ENCODE measurements around the gene BCAR3.

BCAR3 gene

GRCh38 chr1:93629101-93630059, 52.3 kb downstream of the BCAR3 start:
- Histone ChIP-seq H3K4me1 (ENCODE audit: control insufficient read depth in 2 of 2, insufficient read depth in 1 of 2, low read depth in 1 of 2, low read length in 2 of 2) (peaks cover 4 to 15% of the 10 kb centered on the region in 2 donors), H3K18ac (ENCODE audit: low read length) (no peak overlapping the region), H2BK5ac (ENCODE audit: low read length) (no peak overlapping the region), H3K4me2 (ENCODE audit: insufficient read depth, low read length, poor library complexity, severe bottlenecking) (no peak overlapping the region), H3K9me3 (replicated peaks in 1 of 2; ENCODE audit: control insufficient read depth in 2 of 2, insufficient read depth in 1 of 2, low read depth in 1 of 2, low read length in 2 of 2) (peaks cover 0 to 6% of the 10 kb centered on the region in 2 donors), H3K27ac (replicated peaks; ENCODE audit: low read length) (no peak overlapping the region), H2AK5ac (ENCODE audit: low read depth, low read length) (no peak overlapping the region), H3K36me3 (replicated peaks in 1 of 2; ENCODE audit: control insufficient read depth in 2 of 2, insufficient read depth in 2 of 2, low read length in 2 of 2) (peaks cover 0 to 37% of the 10 kb centered on the region in 2 donors), H3K27me3 (ENCODE audit: control insufficient read depth in 3 of 3, insufficient read depth in 3 of 3, low read depth in 1 of 3, low read length in 3 of 3) (no peaks in the 10 kb centered on the region), H2BK15ac (ENCODE audit: low read length) (no peak overlapping the region), H4K91ac (ENCODE audit: low read depth, low read length, poor library complexity) (no peak overlapping the region), H3K14ac (ENCODE audit: low read length) (no peak overlapping the region), H3K9ac (ENCODE audit: low read depth, low read length, poor library complexity) (no peak overlapping the region), H3K4me3 (ENCODE audit: low read length in 2 of 2) (no peak overlapping the region), H4K8ac (ENCODE audit: low read depth, low read length) (no peak overlapping the region), H2BK12ac (ENCODE audit: low read length) (no peak overlapping the region), H3K23ac (ENCODE audit: low read depth, low read length, poor library complexity) (no peak overlapping the region), H2AFZ (ENCODE audit: low read length) (no peak overlapping the region), H2BK120ac (ENCODE audit: low read depth, low read length) (no peak overlapping the region), H3K79me1 (ENCODE audit: low read depth, low read length) (peaks cover 7% of the 10 kb centered on the region), H3K4ac (ENCODE audit: low read length) (no peak overlapping the region)
- DNase-seq (ENCODE audit: low spot score), result peak; percentile 56
- no CpG with 5 or more reads among the region's 9 CpGs for WGBS, 2 donors (ENCODE audit: extremely low coverage in 2 of 2, insufficient read length in 2 of 2, insufficient replicate concordance in 1 of 2)

GRCh38 chr1:93628681-93629080, 53.0 kb downstream of the BCAR3 start:
- no CpG with 5 or more reads among the region's 3 CpGs for WGBS, 2 donors (ENCODE audit: extremely low coverage in 2 of 2, insufficient read length in 2 of 2, insufficient replicate concordance in 1 of 2)
- no peak overlapping the region for H3K27ac ChIP-seq (replicated peaks; ENCODE audit: low read length)
- H3K18ac ChIP-seq (ENCODE audit: low read length), result no peak overlapping the region
- H2BK12ac ChIP-seq (ENCODE audit: low read length), result no peak overlapping the region
- H3K23ac ChIP-seq (ENCODE audit: low read depth, low read length, poor library complexity), result no peak overlapping the region
- H4K91ac ChIP-seq (ENCODE audit: low read depth, low read length, poor library complexity), result no peak overlapping the region
- peaks cover 7% of the 10 kb centered on the region for H3K79me1 ChIP-seq (ENCODE audit: low read depth, low read length)
- H2BK5ac ChIP-seq (ENCODE audit: low read length), result no peak overlapping the region
- no peak overlapping the region for H3K4me2 ChIP-seq (ENCODE audit: insufficient read depth, low read length, poor library complexity, severe bottlenecking)
- H4K8ac ChIP-seq (ENCODE audit: low read depth, low read length), result no peak overlapping the region
- H3K4me1 ChIP-seq (ENCODE audit: control insufficient read depth in 2 of 2, insufficient read depth in 1 of 2, low read depth in 1 of 2, low read length in 2 of 2), result peaks cover 4 to 15% of the 10 kb centered on the region in 2 donors
- H3K9me3 ChIP-seq (replicated peaks in 1 of 2; ENCODE audit: control insufficient read depth in 2 of 2, insufficient read depth in 1 of 2, low read depth in 1 of 2, low read length in 2 of 2), result peaks cover 0 to under 1% of the 10 kb centered on the region in 2 donors
- no peak for DNase-seq (ENCODE audit: low spot score)
- H2BK120ac ChIP-seq (ENCODE audit: low read depth, low read length), result no peak overlapping the region
- no peak overlapping the region for H3K4ac ChIP-seq (ENCODE audit: low read length)
- H2BK15ac ChIP-seq (ENCODE audit: low read length), result no peak overlapping the region
- no peak overlapping the region for H2AK5ac ChIP-seq (ENCODE audit: low read depth, low read length)
- no peaks in the 10 kb centered on the region for H3K27me3 ChIP-seq (ENCODE audit: control insufficient read depth in 3 of 3, insufficient read depth in 3 of 3, low read depth in 1 of 3, low read length in 3 of 3)
- peaks cover 0 to 30% of the 10 kb centered on the region in 2 donors for H3K36me3 ChIP-seq (replicated peaks in 1 of 2; ENCODE audit: control insufficient read depth in 2 of 2, insufficient read depth in 2 of 2, low read length in 2 of 2)
- H3K4me3 ChIP-seq (ENCODE audit: low read length in 2 of 2), result no peak overlapping the region
- H2AFZ ChIP-seq (ENCODE audit: low read length), result no peak overlapping the region
- H3K14ac ChIP-seq (ENCODE audit: low read length), result no peak overlapping the region
- no peak overlapping the region for H3K9ac ChIP-seq (ENCODE audit: low read depth, low read length, poor library complexity)

GRCh38 chr1:93625582-93626327, 55.9 kb downstream of the BCAR3 start:
- Histone ChIP-seq H3K4me2 (ENCODE audit: insufficient read depth, low read length, poor library complexity, severe bottlenecking) (no peak overlapping the region), H2BK15ac (ENCODE audit: low read length) (no peak overlapping the region), H3K4ac (ENCODE audit: low read length) (no peak overlapping the region), H3K4me1 (ENCODE audit: control insufficient read depth in 2 of 2, insufficient read depth in 1 of 2, low read depth in 1 of 2, low read length in 2 of 2) (peaks cover 6 to 15% of the 10 kb centered on the region in 2 donors), H2BK120ac (ENCODE audit: low read depth, low read length) (no peak overlapping the region), H3K79me1 (ENCODE audit: low read depth, low read length) (peaks cover 5% of the 10 kb centered on the region), H3K9me3 (replicated peaks in 1 of 2; ENCODE audit: control insufficient read depth in 2 of 2, insufficient read depth in 1 of 2, low read depth in 1 of 2, low read length in 2 of 2) (no peaks in the 10 kb centered on the region), H4K8ac (ENCODE audit: low read depth, low read length) (no peak overlapping the region), H2AK5ac (ENCODE audit: low read depth, low read length) (no peak overlapping the region), H3K36me3 (replicated peaks in 1 of 2; ENCODE audit: control insufficient read depth in 2 of 2, insufficient read depth in 2 of 2, low read length in 2 of 2) (peaks cover 0 to 8% of the 10 kb centered on the region in 2 donors), H4K91ac (ENCODE audit: low read depth, low read length, poor library complexity) (no peak overlapping the region), H2BK12ac (ENCODE audit: low read length) (no peak overlapping the region), H3K27ac (replicated peaks; ENCODE audit: low read length) (no peak overlapping the region), H3K4me3 (ENCODE audit: low read length in 2 of 2) (no peak overlapping the region), H2BK5ac (ENCODE audit: low read length) (no peak overlapping the region), H2AFZ (ENCODE audit: low read length) (no peak overlapping the region), H3K27me3 (ENCODE audit: control insufficient read depth in 3 of 3, insufficient read depth in 3 of 3, low read depth in 1 of 3, low read length in 3 of 3) (no peaks in the 10 kb centered on the region), H3K18ac (ENCODE audit: low read length) (no peak overlapping the region), H3K9ac (ENCODE audit: low read depth, low read length, poor library complexity) (no peak overlapping the region), H3K23ac (ENCODE audit: low read depth, low read length, poor library complexity) (no peak overlapping the region), H3K14ac (ENCODE audit: low read length) (no peak overlapping the region)
- DNase-seq (ENCODE audit: low spot score), result no peak
- no CpG with 5 or more reads among the region's 3 CpGs for WGBS, 2 donors (ENCODE audit: extremely low coverage in 2 of 2, insufficient read length in 2 of 2, insufficient replicate concordance in 1 of 2)

GRCh38 chr1:93623875-93624274, 57.8 kb downstream of the BCAR3 start:
- Histone ChIP-seq H3K4me1 (ENCODE audit: control insufficient read depth in 2 of 2, insufficient read depth in 1 of 2, low read depth in 1 of 2, low read length in 2 of 2) (peaks cover 6 to 15% of the 10 kb centered on the region in 2 donors), H2BK120ac (ENCODE audit: low read depth, low read length) (no peak overlapping the region)

More at GRCh38 chr1:93623875-93624274, 57.8 kb downstream of the BCAR3 start:
- Histone ChIP-seq H3K14ac (ENCODE audit: low read length) (no peak overlapping the region), H3K79me1 (ENCODE audit: low read depth, low read length) (peaks cover 4% of the 10 kb centered on the region), H2BK5ac (ENCODE audit: low read length) (no peak overlapping the region), H4K8ac (ENCODE audit: low read depth, low read length) (no peak overlapping the region), H3K4me3 (ENCODE audit: low read length in 2 of 2) (no peak overlapping the region), H3K27ac (replicated peaks; ENCODE audit: low read length) (no peak overlapping the region), H2AK5ac (ENCODE audit: low read depth, low read length) (no peak overlapping the region), H3K18ac (ENCODE audit: low read length) (no peak overlapping the region), H3K27me3 (ENCODE audit: control insufficient read depth in 3 of 3, insufficient read depth in 3 of 3, low read depth in 1 of 3, low read length in 3 of 3) (no peaks in the 10 kb centered on the region), H3K9me3 (replicated peaks in 1 of 2; ENCODE audit: control insufficient read depth in 2 of 2, insufficient read depth in 1 of 2, low read depth in 1 of 2, low read length in 2 of 2) (no peaks in the 10 kb centered on the region), H2BK12ac (ENCODE audit: low read length) (no peak overlapping the region), H3K23ac (ENCODE audit: low read depth, low read length, poor library complexity) (no peak overlapping the region), H3K4me2 (ENCODE audit: insufficient read depth, low read length, poor library complexity, severe bottlenecking) (no peak overlapping the region), H3K36me3 (replicated peaks in 1 of 2; ENCODE audit: control insufficient read depth in 2 of 2, insufficient read depth in 2 of 2, low read length in 2 of 2) (peaks cover 0 to 2% of the 10 kb centered on the region in 2 donors), H2AFZ (ENCODE audit: low read length) (no peak overlapping the region), H3K9ac (ENCODE audit: low read depth, low read length, poor library complexity) (no peak overlapping the region), H3K4ac (ENCODE audit: low read length) (no peak overlapping the region), H2BK15ac (ENCODE audit: low read length) (no peak overlapping the region), H4K91ac (ENCODE audit: low read depth, low read length, poor library complexity) (no peak overlapping the region)
- WGBS, 2 donors (ENCODE audit: extremely low coverage in 2 of 2, insufficient read length in 2 of 2, insufficient replicate concordance in 1 of 2), result no CpG with 5 or more reads among the region's 1 CpG
- no peak for DNase-seq (ENCODE audit: low spot score)
